GM18520 (cell line): ENCODE data around the gene LINC01488.

Source experiments
- ATAC-seq: cut with Tn5 transposase; IDR thresholded peaks from one replicate; pipeline ENCODE4 v1.9.1; 2021; ENCODE audit not compliant: unreplicated experiment

LINC01488 gene

GRCh38 chr11:69489746-69490365, 8.4 kb downstream of the LINC01488 start:
- ATAC-seq: no peak

DNA sequence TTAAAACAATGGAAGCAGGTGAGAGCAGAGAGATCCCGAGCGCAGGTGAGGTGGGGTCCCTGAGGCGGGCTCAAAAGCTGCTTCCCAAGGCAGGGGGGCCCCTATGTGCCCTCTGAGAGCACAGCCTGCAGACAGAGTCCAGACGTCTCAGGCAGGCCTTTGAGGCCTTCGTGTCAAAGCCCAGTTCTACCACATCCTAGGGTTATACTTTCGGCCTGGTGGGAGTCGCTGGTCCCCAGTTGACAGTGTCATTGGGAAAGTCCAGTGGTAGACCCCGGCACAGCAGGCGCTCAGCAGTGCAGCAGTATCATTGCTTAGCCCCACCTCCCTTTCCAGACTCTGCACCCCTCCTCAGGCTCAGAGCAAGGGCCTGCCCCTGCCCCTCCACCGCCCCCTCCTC, 9.1 kb downstream of the LINC01488 start:
- no peak for ATAC-seq

DNA sequence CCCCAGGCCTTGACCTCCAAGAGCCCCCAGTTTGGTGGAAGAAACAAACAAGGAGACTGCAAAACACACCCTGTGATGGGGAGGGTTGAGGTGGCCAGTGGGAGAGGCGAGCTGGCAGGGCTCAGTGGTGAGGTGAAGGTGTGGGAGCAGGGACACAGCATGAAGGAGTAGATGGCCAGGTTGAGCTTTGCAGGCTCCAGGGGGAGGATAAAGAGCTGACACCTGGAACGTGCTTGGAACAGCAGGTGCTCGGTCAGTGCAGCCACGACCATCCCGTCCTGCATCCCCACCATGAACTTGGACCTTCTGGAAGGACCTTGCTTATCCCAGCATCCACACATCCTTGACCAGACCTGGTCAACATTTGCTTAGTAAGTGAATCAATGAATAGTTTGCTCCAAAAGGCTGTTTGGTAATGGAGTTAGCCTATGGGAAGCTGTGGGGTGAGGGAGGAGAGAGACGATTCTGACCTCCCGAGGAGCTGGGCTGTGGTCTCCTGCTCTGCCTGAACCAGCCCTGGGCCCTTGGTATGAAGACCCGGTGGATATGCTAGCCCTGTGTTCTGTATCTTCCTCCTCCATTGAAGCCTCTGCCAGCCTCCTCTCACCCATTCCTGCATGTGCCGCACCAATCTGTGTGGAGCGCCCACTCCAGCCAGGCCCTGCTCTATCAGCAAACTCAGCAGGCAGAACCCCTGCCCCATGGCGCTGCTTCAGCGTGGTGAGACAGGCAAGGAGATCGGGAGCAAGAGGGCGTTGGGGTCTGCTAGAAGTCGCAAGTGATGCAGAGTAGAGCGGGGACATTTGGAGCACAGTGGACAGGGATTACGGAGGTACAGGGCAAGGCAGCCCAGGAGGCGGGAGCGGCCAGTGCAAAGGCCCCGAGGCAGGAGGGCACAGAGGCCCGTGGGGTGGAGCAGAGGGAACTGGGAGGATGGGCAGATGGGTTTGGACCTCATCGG, 9.9 kb downstream of the LINC01488 start:
- ATAC-seq: no peak

DNA sequence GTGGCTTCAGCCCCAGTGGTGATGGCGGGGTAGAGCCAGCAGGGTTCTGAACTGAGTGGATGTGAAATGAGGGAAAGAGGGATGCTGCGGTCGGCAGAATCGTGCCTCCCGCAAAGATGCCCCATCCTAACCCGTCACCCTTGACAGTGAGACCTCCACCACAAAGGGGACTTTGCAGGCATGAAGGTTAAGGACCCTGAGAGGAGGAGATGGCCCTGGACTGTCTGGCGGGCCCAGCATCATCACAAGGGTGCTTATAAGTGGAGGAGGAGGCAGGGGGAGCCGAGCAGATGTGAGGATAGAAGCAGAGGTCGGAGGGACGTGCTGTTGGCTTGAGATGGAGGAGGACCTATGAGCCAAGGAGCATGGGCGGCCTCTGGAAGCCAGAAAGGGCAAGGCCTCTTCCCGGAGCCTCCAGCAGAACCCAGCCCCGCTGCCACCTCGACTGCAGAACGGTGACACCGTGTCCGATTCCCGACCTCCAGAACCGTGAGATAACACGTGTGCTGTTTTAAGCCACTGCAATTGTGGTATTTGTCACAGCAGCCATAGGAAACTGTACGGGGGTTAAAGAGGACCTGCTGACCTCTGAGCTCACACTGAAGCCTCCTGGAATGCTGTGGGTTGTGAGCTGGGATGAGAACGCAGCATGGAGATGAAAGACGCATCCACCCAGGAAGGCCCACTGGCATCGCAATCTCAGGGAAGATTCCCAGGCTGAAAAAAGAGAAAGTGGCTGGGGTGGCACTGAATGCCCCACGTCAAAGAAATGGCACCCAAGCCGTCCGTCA, 10.9 kb downstream of the LINC01488 start:
- ATAC-seq: no peak

GRCh38 chr11:69493931-69494821, 12.7 kb downstream of the LINC01488 start:
- no peak for ATAC-seq

DNA sequence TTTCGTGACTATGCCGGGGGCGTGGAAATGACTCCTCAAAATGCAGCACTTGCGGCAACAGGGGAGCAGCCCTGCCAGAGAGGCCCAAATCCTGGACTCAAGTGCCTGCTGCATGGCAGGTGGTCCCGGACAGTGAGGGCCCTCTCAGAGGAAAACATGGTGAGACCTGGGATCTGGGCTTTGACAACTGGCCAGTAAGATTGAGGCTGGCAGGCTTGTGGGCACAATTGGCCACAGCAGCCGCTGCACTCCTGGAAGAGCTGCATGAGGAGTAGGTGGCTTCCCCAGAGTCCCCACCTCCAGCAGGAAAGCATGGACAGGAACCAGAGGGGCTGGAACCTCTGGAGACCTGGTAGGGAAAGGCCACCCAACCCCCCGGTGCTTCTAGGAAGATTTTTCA, 13.4 kb downstream of the LINC01488 start:
- ATAC-seq: no peak

- no peak for ATAC-seq
Observed at GRCh38 chr11:69495441-69496201, 14.2 kb downstream of the LINC01488 start.

- ATAC-seq: no peak
Observed at GRCh38 chr11:69496202-69496557, 14.7 kb downstream of the LINC01488 start.

GRCh38 chr11:69496631-69497220, 15.3 kb downstream of the LINC01488 start:
- no peak for ATAC-seq

DNA sequence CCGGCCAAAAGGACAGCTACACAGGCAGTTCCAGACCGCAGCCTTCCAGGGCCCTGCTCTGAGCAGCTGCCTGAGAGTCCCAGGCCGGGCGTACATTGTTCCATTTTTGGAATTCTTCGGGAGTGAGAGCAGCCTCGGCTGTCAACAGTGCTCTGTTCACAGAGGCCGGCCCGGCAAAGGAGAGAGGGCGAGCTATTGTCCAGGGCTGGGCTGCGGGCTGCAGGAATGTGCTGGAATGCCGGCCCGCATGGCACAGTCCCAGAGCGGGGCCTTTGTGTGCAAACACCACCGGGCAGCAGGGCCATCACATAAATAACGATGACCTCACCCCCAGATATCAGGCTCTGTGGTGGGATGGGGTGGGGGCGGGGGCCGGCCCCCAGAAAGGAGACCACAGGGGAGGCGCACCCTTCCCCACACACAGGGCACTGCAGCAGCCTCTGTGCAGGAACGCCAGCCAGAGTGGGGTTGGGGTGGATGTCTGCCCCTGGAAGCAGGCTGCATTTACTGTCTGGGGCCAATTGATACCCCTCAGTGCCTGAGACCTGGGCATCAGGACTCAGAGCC, 15.8 kb downstream of the LINC01488 start:
- ATAC-seq: no peak

DNA sequence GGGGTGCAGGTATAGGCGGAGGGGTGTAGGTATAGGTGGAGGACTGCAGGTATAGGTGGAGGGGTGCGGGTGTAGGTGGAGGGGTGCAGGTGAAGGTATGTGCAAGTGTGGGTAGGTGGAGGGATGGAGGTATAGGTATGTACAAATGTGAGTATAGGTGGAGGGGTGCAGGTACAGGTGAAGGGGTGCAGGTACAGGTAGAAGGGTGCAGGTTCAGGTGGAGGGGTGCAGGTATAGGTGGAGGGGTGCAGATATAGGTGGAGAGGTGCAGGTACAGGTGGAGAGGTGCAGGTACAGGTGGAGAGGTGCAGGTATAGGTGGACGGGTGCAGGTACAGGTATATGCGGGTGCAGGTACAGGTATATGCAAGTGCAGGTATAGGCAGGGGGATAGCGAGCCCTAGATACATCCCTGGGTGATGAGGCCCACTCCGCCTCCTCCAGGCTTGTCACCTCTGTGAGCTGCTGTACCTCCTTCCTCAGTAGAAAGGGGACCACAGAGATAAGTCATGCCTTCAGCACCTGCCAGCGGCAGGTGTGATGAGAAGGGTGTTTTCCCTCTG, 17.2 kb downstream of the LINC01488 start:
- ATAC-seq: no peak

DNA sequence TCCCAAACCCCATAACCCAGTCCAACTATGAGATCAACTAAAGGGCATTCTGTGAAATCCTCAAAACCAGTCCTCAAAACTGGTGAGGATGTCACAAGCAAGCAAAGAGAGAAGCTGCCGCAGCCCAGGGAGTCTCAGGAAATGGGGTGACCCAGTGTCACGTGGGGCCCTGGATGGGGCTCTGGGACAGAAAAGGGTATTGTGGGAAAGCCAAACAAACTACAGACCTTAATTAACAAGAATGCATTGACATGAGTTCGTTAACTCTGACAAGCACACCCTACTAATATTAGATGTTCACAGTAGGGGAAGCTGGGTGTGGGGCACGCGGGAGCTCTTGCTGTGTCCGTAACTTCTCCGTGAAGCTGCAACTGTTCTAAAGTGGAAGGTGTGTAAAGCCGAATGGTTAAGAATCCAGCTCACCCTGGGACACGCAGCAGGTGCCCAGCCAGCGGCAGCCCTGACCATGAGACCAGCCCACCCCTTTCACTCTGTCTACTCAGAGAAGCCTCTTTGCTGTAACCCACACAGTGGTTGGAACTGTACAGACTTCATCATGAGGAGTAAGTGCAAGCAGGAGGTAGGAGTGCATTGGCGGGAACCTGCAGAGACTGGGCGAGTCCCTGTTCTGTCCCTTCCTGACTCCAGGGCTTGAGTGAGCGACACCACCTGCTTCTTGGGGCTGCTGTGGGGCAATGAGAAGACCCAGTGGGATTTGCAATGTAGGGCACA, 17.9 kb downstream of the LINC01488 start:
- ATAC-seq: no peak

- ATAC-seq: no peak
Observed at GRCh38 chr11:69499918-69500284, 18.4 kb downstream of the LINC01488 start.

GRCh38 chr11:69500285-69501120, 19.0 kb downstream of the LINC01488 start:
- ATAC-seq: no peak

GRCh38 chr11:69501121-69501489, 19.6 kb downstream of the LINC01488 start:
- no peak for ATAC-seq

- ATAC-seq: no peak
Observed at GRCh38 chr11:69501891-69502860, 20.7 kb downstream of the LINC01488 start.
